BE2C (cell line): ENCODE data around the gene MBD4.

Source experiments
- DNase-seq: peaks from one replicate; pipeline ENCODE4 v3.0.0-alpha.2; 2020
- H3K27me3 ChIP-seq: fragments of 250-450 bp; sonication (Bioruptor Pico); 2 replicates; pipeline ENCODE4 v1.5.1; 2020; ENCODE audit warnings: mild to moderate bottlenecking
- H3K36me3 ChIP-seq: fragments of 250-450 bp; sonication (Bioruptor Pico); 2 replicates; pipeline ENCODE4 v1.5.1; 2020; ENCODE audit warnings: mild to moderate bottlenecking
- H3K4me1 ChIP-seq: fragments of 250-450 bp; sonication (Bioruptor Pico); 2 replicates; pipeline ENCODE4 v1.5.1; 2020
- H3K4me3 ChIP-seq: 2 replicates; pipeline ENCODE4 v1.5.1; 2011; ENCODE audit warnings: low read depth, low read length
- H3K9me3 ChIP-seq: fragments of 250-450 bp; sonication (Bioruptor Pico); 2 replicates; pipeline ENCODE4 v1.5.1; 2020
- CTCF ChIP-seq: IDR thresholded peaks from 2 replicates; pipeline ENCODE4 v1.5.1; 2012; ENCODE audit warnings: mild to moderate bottlenecking, low read depth, low read length

MBD4 gene

GRCh38 chr3:129418041-129418973 is 21.4 kb downstream of the MBD4 start:
- Histone ChIP-seq H3K4me3 (no peak overlapping the region), H3K27me3 (no peaks in the 10 kb centered on the region), H3K36me3 (no peaks in the 10 kb centered on the region), H3K9me3 (no peaks in the 10 kb centered on the region), H3K4me1 (no peaks in the 10 kb centered on the region)
- no peak for DNase-seq
- no peak for TF ChIP-seq CTCF

GRCh38 chr3:129417326-129417725 is 22.4 kb downstream of the MBD4 start:
- no peaks in the 10 kb centered on the region for H3K27me3 ChIP-seq
- H3K9me3 ChIP-seq: no peaks in the 10 kb centered on the region
- H3K4me1 ChIP-seq: no peaks in the 10 kb centered on the region
- no peak for DNase-seq
- no peak overlapping the region for H3K4me3 ChIP-seq
- no peaks in the 10 kb centered on the region for H3K36me3 ChIP-seq
- no peak for TF ChIP-seq CTCF

DNA sequence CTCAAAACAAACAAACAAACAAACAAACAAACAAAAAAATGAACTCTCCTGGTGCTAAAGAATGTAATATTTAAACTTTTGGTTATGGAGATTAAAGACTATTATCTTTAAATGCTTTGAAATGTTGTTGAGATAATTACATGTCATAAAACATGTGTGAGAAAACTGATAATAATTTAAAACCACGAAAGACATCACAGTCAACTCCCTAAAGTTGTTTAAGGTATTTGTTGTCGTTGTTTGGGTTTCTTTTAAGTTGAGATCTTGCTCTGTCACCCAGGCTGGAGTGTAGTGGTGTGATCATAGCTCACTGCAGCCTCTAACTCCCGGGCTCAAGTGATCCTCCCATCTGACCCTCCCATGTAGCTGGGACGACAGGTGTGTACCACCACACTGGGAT is 23.3 kb downstream of the MBD4 start:
- Histone ChIP-seq H3K4me3 (no peak overlapping the region), H3K27me3 (no peaks in the 10 kb centered on the region), H3K9me3 (no peaks in the 10 kb centered on the region), H3K4me1 (no peaks in the 10 kb centered on the region), H3K36me3 (no peaks in the 10 kb centered on the region)
- no peak for DNase-seq
- TF ChIP-seq CTCF: no peak

DNA sequence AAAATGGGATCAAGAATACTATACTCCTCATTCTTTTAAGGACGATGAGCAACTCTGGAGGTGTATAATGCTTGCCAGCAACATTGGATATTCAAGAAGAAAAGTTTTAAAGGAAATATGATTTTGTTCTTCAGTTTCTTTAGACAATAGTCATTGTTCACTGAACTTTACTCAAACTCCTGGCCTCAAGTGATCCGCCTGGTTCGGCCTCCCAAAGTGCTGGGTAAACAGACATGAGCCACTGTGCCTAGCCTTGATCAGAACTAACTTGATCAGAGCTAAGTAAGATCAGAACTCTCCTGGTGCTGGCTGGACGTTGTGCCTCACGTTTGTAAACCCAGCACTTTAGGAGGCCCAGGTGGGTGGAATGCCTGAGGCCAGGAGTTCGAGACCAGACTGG is 23.9 kb downstream of the MBD4 start:
- Histone ChIP-seq H3K4me1 (no peaks in the 10 kb centered on the region), H3K9me3 (no peaks in the 10 kb centered on the region), H3K27me3 (no peaks in the 10 kb centered on the region), H3K36me3 (no peaks in the 10 kb centered on the region), H3K4me3 (no peak overlapping the region)
- no peak for DNase-seq
- no peak for TF ChIP-seq CTCF

- no peak for TF ChIP-seq CTCF
- H3K9me3 ChIP-seq: no peaks in the 10 kb centered on the region
- DNase-seq: no peak
- no peaks in the 10 kb centered on the region for H3K27me3 ChIP-seq
- H3K4me3 ChIP-seq: no peak overlapping the region
- H3K4me1 ChIP-seq: no peaks in the 10 kb centered on the region
- H3K36me3 ChIP-seq: no peaks in the 10 kb centered on the region
Observed at GRCh38 chr3:129415378-129415777, 24.4 kb downstream of the MBD4 start.
